Stimulated activated CD4-positive, alpha-beta T cell treated with anti-CD3 and anti-CD28 coated beads, TNF-alpha, amount 100 ng/mL, for 1 hour (primary cell): Measurements from ENCODE around the gene EIF2B4.
"Not testable (repeated sequence)": the region's sequence is repeated elsewhere in the genome, so short reads cannot be mapped to it uniquely, and the experiment has no call there.

ENCODE experiments used
- DNase-seq, 3 donors: peaks; one replicate each; pipeline ENCODE4 v3.0.0-alpha.2; 2020; ENCODE audit warnings: low read depth in 3 of 3, low spot score in 1 of 3

The EIF2B4 gene

GRCh38 chr2:27350106-27350693 is 19.9 kb downstream of the EIF2B4 start:
- no peak for DNase-seq

- DNase-seq, result no peak
These were observed 22.5 kb downstream of the EIF2B4 start for GRCh38 chr2:27347641-27348040.

GRCh38 chr2:27336173-27336572 is 34.0 kb downstream of the EIF2B4 start:
- no peak for DNase-seq

GRCh38 chr2:27335311-27335710 is 34.8 kb downstream of the EIF2B4 start:
- DNase-seq, result no peak

- DNase-seq, result no peak
These were observed 45.4 kb downstream of the EIF2B4 start for GRCh38 chr2:27324720-27325119.

- no peak for DNase-seq
These were observed 46.4 kb downstream of the EIF2B4 start for GRCh38 chr2:27323596-27324285.

- peak; percentile 60 to 76 (median 62) for DNase-seq
These were observed 47.2 kb downstream of the EIF2B4 start, which contains the start of gene MPV17 for GRCh38 chr2:27322766-27323595. TSS of gene MPV17 (minus strand) at chr2:27323097. CDS start at chr2:27322517, 580 bp downstream.

GRCh38 chr2:27322301-27322765 is 47.8 kb downstream of the EIF2B4 start:
- no peak for DNase-seq

GRCh38 chr2:27320958-27321543 is 49.1 kb downstream of the EIF2B4 start:
- no peak for DNase-seq

- DNase-seq, result not testable (repeated sequence)
These were observed 50.3 kb downstream of the EIF2B4 start for GRCh38 chr2:27319839-27320238.

GRCh38 chr2:27316655-27317412 is 53.3 kb downstream of the EIF2B4 start:
- DNase-seq, result no peak

- no peak for DNase-seq
These were observed 55.0 kb downstream of the EIF2B4 start for GRCh38 chr2:27315122-27315521.

GRCh38 chr2:27314709-27315108 is 55.4 kb downstream of the EIF2B4 start:
- no peak for DNase-seq
